Measurements from ENCODE around the gene BMP10.

BMP10 gene

DNA sequence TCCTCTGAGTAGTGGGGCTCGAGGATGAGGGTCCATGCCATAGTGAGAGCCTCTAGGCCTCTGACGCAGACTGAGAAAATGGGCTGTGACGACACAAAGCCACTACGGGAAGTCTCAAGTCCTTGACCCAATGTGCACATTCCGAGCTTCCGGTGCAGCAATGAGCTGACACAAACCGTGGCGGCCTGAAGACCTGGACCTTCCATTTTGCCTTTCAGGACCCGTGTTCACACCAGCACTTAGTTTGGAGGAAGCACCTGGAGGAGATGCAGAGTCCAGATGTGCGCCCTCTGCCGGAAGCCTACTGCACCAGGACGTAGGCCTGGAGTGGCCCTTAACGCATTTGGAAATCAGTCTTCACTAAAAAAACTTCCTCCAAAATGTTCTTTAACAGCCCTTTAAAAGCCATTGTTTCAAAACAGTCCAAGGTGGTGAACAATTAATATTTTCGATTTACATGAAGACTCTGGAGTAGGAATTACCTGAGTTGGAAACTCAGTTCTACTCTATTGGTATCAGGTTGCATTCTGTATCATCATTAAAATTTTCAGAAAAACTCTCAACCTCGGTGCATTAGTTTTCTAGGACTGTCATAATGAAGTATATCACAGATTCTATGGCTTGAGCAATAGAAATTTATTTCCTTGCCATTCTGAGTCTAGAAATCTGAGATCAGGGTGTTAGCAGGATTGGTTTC, 33.9 kb downstream of the BMP10 start:
- DNase-seq (ENCODE audit: low read depth in 1 of 2, low spot score in 1 of 2) = peak; percentile 11 to 65
- TF ChIP-seq JUND (IDR thresholded peaks at IDR 0.05; ENCODE audit: low read depth) = no peak
- in situ Hi-C loops (cut with HindIII; ENCODE audit: low pct_unique_long_range_greater_than_20kb, low sequenced_read_pairs) = no loop called here

DNA sequence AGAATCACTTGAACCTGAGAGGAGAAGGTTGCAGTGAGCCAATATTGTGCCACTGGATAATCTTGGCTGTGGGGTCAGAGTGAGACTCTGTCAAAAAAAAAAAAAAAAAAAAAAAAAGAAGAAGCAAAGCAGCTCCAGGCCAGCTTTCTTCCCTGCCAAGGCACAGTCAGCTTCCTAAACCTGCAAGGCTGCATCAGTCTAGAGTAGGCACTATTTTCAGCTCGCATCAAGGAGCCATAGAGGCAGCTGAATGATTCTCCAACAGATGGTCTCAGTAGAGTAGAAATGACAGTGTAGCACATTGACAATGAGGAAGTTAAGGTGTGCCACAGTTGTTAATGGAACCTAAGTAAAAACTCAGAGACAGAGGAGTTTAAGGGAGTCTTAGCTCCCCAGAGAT, 35.6 kb downstream of the BMP10 start:
- no peak for DNase-seq (ENCODE audit: low read depth in 1 of 2, low spot score in 1 of 2)
- TF ChIP-seq JUND (IDR thresholded peaks at IDR 0.05; ENCODE audit: low read depth) = no peak
- in situ Hi-C loops (cut with HindIII; ENCODE audit: low pct_unique_long_range_greater_than_20kb, low sequenced_read_pairs) = no loop called here

DNA sequence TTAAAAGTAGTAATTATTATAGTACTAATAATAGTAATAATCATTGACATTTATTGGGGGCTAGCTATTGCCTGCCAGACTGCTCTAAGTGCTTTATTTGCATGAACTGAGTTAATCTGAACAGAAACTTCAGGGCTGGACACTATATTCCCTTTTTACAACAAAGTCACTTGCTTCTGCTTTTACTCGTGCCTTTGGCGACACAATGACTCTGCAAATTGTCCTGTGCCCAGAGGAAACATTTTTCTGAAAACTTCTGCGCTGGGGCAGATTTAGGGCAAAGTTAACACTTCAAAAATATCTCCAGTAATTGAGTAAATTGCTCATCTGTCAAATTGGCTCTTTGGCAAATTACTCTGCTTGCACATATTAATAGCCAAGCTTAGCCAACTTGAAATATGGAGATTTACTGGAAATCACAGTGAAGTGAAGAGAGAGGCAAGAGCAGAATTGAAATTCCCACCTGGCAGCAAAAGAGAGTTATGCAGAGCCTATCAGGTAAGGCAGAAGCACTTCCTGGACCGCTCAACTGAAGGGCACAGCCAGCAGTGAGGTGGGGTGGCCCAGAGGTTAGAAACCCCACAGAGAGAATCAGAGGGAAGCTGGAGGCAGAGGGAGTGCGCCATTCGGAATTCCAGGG, 36.3 kb downstream of the BMP10 start:
- no peak for TF ChIP-seq JUND (IDR thresholded peaks at IDR 0.05; ENCODE audit: low read depth)
- in situ Hi-C loops (cut with HindIII; ENCODE audit: low pct_unique_long_range_greater_than_20kb, low sequenced_read_pairs) = no loop called here
- DNase-seq (ENCODE audit: low read depth in 1 of 2, low spot score in 1 of 2) = no peak

DNA sequence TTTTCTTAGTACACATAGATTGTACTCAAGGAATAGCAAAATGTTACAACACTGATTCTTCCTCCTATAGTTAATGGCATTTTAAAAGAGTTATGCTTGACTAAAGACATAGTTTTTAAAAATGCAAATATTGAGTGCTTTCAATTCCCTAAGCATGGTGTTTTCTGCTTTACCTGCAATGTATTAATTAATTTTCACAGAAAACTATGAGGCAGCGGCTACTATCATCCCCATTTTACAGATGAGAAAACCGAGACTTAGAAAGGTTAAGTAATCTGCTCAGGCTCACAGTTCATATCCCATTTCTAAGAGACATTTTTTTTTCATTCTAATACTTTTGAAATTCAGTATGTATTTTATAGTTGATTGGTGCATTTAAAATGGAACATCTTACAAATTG, 38.0 kb downstream of the BMP10 start:
- no peak for DNase-seq (ENCODE audit: low read depth in 1 of 2, low spot score in 1 of 2)
- TF ChIP-seq JUND (IDR thresholded peaks at IDR 0.05; ENCODE audit: low read depth) = no peak
- in situ Hi-C loops (cut with HindIII; ENCODE audit: low pct_unique_long_range_greater_than_20kb, low sequenced_read_pairs) = no loop called here

DNA sequence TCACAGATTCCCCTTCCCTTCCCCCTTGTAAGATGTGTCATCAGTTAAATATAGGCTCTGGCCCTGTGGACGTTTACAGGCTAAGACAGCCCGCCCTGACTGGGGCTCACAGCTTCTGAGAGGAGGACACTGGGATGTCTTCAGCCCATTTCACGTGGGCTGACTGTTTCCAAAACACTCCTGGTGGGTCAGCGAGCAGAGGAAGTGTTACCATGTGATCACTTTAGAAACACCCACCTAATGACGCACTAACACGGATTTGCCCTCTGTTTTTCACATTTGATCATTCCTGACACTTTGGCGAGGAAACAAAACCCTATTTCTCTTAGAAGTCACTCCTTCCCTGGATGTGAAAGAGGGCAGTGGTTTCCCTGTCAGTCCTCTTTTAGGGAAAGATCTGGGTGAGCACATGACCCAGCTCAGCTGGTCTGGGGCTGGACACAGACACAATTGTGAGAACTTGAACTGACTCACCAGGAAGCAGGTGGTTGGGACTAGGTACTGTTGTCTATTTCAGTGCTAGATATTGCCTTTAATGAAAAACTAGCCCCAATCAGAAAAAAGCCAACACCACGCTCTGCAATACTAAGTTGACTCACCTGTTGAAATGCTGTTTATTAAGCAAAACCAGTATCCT, 38.8 kb downstream of the BMP10 start:
- in situ Hi-C loops (cut with HindIII; ENCODE audit: low pct_unique_long_range_greater_than_20kb, low sequenced_read_pairs) = no loop called here
- no peak for TF ChIP-seq JUND (IDR thresholded peaks at IDR 0.05; ENCODE audit: low read depth)
- no peak for DNase-seq (ENCODE audit: low read depth in 1 of 2, low spot score in 1 of 2)

DNA sequence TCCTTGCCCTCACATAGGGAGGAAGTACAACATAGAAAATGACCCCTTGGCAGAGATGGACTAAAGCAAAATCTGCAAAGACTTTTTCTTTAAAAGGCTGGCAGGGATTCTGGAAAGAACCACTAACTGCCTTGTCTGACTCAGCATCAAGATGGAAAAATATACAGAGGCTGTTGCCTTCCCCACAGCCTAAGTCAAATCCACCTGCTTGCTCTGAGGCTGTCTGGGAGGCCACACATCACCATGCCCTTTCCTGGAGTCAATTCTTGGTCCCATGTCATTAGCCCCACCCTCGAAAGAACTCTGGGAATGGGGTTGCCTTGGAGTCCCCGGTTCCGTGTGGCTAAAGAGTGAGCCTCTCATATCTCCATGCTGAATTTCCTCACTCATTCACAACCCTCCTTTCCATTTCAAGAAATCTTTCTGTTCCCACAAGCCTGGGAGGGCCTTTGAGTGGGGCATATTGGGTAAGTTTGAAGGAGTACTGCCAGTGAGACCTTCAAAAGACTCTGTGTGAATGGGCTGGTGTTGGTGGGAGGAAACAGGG, 39.4 kb downstream of the BMP10 start:
- DNase-seq (ENCODE audit: low read depth in 1 of 2, low spot score in 1 of 2) = no peak
- in situ Hi-C loops (cut with HindIII; ENCODE audit: low pct_unique_long_range_greater_than_20kb, low sequenced_read_pairs) = no loop called here
- no peak for TF ChIP-seq JUND (IDR thresholded peaks at IDR 0.05; ENCODE audit: low read depth)

DNA sequence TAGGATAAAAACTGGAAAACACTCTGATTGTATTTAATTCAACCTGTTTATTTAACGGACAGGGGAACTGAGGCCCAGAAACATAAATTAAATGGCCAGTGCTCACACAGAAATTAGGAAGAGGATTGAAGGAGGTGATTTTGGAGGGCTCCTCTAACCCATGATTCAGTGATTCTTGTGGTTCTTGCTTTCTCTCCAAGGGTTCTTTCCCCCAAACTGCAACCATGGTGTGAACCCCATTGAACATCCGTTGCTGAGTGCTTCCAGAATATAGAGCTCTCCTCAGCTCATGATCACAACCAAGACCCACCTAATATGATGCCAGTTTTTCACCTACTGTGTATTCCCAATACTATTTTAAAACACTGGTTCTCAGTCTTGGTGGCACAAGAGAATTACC, 41.4 kb downstream of the BMP10 start:
- in situ Hi-C loops (cut with HindIII; ENCODE audit: low pct_unique_long_range_greater_than_20kb, low sequenced_read_pairs) = no loop called here
- DNase-seq (ENCODE audit: low read depth in 1 of 2, low spot score in 1 of 2) = no peak
- TF ChIP-seq JUND (IDR thresholded peaks at IDR 0.05; ENCODE audit: low read depth) = no peak

DNA sequence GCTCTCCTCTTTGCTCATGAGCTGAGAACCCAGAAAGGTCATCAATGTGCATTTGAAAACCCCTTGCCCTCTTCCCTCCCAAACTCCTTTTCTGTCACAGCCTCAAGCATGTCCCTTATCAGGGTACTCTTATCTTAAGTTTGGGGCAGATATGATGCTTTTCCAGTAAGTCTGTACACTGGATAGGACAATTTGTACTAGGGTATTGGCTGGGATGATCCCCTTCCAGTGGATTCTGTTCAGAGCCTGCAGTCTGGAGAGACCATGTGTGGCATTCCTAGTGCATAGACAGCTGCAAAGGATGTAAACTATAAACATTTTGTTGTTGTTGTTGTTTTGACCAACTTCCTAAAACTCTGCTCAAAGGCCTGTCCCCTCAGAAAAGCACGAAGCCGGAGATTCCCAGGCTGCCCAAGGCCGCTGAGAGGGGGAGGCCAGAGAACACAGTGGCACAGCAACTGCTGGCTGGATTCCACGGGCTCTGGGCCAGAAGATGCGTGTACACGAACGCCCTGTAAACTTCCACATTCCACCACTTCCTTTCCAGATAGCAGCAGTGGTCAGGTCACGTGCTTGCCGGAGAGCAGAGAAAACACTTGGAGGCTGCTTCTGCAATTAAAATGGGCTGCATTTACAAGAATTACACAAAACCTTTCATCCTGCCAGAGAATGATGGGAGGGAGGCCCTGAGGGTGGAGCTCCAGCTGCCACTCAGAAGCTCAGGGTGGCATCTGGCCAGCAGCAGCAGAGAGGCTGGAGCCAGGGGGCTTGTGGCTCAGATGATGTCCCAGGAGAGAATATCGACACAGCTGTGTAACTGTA, 42.1 kb downstream of the BMP10 start:
- TF ChIP-seq JUND (IDR thresholded peaks at IDR 0.05; ENCODE audit: low read depth) = no peak
- peak in 1 of 2 experiments; percentile 9 for DNase-seq (ENCODE audit: low read depth in 1 of 2, low spot score in 1 of 2)
- in situ Hi-C loops (cut with HindIII; ENCODE audit: low pct_unique_long_range_greater_than_20kb, low sequenced_read_pairs) = no loop called here

DNA sequence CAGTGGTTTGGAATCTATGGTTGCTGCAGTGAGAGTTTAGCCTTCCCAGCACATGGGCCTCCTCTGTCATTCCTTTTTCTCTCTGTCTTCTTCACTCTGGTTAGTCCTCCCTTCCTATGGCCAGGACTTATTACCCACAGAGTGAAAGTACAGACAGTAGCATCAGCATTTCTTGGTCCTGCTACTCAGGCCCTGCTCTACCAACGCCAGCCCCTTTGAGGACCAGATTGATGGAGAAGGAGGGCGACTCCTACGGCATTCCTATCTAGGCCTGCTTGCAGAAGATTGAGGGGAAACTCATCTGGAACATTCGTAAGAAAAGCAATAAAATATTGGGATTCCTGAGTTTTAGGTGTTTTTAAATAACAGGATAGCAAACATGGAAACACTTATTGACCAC, 43.5 kb downstream of the BMP10 start:
- in situ Hi-C loops (cut with HindIII; ENCODE audit: low pct_unique_long_range_greater_than_20kb, low sequenced_read_pairs) = no loop called here
- TF ChIP-seq JUND (IDR thresholded peaks at IDR 0.05; ENCODE audit: low read depth) = no peak
- DNase-seq (ENCODE audit: low read depth in 1 of 2, low spot score in 1 of 2) = no peak

DNA sequence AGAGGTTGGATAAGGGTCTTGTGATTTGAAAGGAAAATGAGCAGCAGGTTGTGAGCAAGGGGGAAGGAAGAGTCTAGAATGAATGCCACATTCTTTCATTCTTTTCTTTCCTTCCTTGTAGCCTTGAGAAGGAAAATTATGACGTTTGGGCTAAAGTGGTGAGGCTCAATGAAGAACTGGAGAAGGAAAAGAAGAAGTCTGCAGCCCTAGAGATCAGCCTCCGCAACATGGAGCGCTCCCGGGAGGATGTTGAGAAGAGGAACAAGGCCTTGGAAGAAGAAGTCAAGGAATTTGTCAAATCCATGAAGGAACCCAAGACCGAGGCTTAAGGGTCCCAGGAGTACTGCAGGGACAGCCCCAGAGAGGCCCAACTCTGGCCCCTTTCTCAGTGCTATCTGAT, 45.3 kb downstream of the BMP10 start:
- no peak for DNase-seq (ENCODE audit: low read depth in 1 of 2, low spot score in 1 of 2)
- in situ Hi-C loops (cut with HindIII; ENCODE audit: low pct_unique_long_range_greater_than_20kb, low sequenced_read_pairs) = no loop called here
- TF ChIP-seq JUND (IDR thresholded peaks at IDR 0.05; ENCODE audit: low read depth) = no peak

DNA sequence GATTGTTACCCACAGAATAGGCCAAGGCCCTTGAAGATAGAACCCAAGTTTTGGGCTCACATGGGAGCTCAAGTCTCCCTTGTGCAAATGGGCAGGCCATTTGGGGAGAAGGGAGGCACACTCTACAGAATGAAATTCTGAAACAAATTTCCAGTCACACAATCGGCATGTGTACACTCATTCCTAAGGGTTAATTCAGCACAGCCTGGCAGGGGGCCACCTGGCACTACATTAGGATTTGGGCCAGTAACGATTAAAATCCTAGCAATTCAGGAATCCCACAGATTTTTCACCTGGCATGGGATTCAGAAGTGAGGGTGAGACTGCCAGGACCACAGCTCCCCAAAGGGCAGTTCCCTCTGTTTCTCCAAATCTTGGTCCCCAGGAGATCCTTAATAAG, 46.4 kb downstream of the BMP10 start:
- in situ Hi-C loops (cut with HindIII; ENCODE audit: low pct_unique_long_range_greater_than_20kb, low sequenced_read_pairs) = no loop called here
- DNase-seq (ENCODE audit: low read depth in 1 of 2, low spot score in 1 of 2) = no peak
- TF ChIP-seq JUND (IDR thresholded peaks at IDR 0.05; ENCODE audit: low read depth) = no peak

DNA sequence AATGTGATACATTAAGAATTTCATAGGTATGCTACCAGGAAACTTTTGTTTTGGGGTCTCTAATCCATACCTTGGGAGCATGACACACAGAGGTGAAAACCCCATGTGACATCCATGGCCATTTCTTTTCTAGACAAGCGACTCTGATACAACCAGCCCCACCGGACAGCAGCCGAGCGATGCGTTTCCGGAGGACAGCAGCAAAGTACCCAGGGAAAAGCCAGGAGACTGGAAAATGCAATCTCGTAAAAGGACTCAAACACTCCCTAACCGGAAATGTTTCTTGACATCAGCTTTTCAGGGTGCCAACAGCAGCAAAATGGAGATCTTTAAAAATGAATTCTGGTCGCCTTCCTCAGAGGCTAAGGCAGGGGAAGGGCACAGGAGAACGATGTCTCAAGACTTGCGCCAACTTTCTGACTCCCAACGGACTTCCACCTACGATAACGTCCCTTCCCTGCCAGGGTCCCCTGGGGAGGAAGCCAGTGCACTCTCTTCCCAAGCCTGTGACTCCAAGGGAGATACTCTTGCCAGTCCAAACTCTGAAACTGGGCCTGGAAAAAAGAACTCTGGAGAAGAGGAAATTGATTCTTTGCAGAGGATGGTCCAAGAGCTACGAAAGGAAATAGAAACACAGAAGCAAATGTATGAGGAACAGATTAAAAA, 48.9 kb downstream of the BMP10 start:
- TF ChIP-seq JUND (IDR thresholded peaks at IDR 0.05; ENCODE audit: low read depth) = no peak
- in situ Hi-C loops (cut with HindIII; ENCODE audit: low pct_unique_long_range_greater_than_20kb, low sequenced_read_pairs) = no loop called here
- no peak for DNase-seq (ENCODE audit: low read depth in 1 of 2, low spot score in 1 of 2)
